ENCODE data around the gene VSTM2L.
A peak's percentile ranks its signal among the peaks of the same experiment; 100 is the strongest.
"Not testable (repeated sequence)": the region's sequence is repeated elsewhere in the genome, so short reads cannot be mapped to it uniquely, and the experiment has no call there.

Gene VSTM2L, protein sequence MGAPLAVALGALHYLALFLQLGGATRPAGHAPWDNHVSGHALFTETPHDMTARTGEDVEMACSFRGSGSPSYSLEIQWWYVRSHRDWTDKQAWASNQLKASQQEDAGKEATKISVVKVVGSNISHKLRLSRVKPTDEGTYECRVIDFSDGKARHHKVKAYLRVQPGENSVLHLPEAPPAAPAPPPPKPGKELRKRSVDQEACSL

GRCh38 chr20:37902504-37903313 lies at the start of gene VSTM2L:
Gene VSTM2L, plus strand, starts transcription at chr20:37903127. Its CDS starts 224 bp downstream, at chr20:37903351.
- no peak for DNase-seq

GRCh38 chr20:37853823-37854375 lies 49.0 kb upstream of the VSTM2L start:
- DNase-seq, result no peak

- DNase-seq, result not testable (repeated sequence)
Measured at GRCh38 chr20:37856034-37856433, 46.9 kb upstream of the VSTM2L start.

- peak; percentile 13 for DNase-seq
Measured at GRCh38 chr20:37856932-37857660, 45.8 kb upstream of the VSTM2L start.

DNA sequence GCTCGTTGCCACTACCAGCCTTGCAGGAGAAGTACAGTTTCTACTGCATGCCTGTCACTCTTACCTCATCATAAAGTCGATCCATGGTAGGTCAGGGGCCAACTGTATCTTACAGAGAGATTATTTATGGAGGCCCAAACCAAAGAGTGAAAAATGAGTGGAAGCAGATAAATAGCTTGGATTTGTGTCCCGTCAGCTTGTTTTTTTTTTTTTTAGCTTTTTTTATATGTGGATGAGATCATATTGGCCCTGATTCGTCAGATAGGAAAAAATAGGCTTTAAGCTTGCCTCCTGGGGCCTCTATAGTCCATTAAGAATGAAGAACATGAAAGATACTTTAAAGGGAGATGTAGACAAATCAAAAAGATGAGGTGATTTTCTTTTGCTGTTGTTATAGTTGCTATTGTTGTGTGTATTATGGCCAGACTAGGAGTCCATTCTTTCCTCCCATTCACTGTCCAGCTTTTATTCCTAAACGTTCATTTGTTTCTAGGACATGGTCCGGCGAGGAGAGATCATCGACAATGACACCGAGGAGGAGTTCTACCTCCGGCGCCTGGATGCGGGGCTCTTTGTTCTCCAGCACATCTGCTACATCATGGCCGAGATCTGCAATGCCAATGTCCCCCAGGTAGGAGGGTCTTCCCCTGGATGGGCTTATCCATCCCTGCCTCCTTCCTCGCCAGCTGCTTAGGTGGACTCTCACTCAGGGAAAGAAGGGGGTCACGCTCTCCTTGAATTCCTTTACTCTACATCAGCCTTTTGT lies 43.3 kb upstream of the VSTM2L start:
- DNase-seq, result no peak

- DNase-seq, result no peak
Measured at GRCh38 chr20:37863289-37863688, 39.6 kb upstream of the VSTM2L start.

- DNase-seq, result no peak
Measured at GRCh38 chr20:37864298-37864697, 38.6 kb upstream of the VSTM2L start.

DNA sequence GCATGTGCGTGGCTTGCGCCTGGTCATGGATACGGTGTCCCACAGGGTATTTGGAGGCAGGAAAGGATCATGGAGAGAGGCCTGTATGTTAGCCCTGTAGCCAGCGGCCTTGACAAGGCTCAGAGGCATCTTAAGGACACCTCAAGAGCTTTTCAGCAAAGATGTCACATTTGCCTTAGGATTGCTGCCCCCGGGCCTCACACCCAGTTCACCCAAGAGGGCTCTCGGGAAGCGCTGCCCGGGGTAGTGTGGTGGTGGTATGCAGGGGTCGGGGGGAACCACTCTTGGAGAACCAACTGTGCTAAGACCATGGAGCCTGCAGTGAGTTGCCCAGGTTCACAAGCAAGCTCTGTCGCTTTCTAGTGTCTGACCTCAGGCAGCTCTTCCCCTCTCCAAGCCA lies 36.9 kb upstream of the VSTM2L start:
- DNase-seq, result no peak

- DNase-seq, result no peak
Measured at GRCh38 chr20:37867289-37868195, 35.4 kb upstream of the VSTM2L start.

- no peak for DNase-seq
Measured at GRCh38 chr20:37868851-37869333, 34.0 kb upstream of the VSTM2L start.

DNA sequence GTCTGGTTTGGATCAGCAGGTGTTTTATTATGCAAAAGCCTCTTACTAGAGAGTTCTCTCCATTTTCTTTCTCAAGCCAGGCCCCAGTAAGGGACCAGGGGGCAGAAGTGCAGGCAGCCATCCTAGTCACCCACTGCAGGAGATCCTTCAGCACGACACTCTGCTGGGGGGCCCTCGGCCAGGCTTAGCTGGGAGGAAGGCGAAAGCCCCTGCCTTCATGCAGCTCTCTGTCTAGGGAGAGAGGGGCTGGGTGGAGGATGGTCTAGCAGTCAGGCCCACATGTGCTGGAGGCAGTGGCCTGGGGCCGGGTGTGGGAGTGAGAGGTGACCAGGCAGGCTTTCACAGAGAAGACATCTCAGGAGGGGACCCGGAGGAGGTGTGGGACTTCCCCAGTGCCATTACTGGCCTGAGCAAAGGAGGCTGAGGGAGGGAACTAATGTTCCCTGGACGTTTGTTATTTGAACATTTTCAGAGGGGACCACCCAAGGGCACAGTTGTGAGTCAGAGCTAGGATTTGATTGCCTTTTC lies 33.5 kb upstream of the VSTM2L start:
- DNase-seq, result no peak

GRCh38 chr20:37870294-37870693 lies 32.6 kb upstream of the VSTM2L start:
- no peak for DNase-seq

- no peak for DNase-seq
Measured at GRCh38 chr20:37871751-37872150, 31.2 kb upstream of the VSTM2L start.

GRCh38 chr20:37872161-37872560 lies 30.8 kb upstream of the VSTM2L start:
- DNase-seq, result no peak

DNA sequence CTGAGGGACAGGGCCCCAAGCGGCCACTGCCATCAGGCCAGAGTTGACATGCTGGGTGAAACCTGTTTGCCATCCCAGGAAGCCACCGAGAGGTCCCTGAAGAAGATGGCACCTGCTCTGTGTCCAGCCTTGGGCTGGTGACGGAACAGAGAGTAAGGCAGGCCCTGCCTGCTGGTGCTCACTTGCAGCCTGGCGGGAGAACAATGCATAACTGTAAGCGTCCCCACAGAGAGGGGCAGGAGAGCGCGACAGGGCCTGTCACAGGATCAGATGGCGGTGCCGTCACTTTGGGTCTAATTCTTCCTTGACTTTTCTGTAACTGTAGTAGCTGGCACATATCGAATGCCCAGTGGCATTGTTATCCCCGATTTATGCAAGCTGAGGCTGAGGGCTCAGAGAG lies 29.0 kb upstream of the VSTM2L start:
- no peak for DNase-seq

- no peak for DNase-seq
Measured at GRCh38 chr20:37875460-37876175, 27.3 kb upstream of the VSTM2L start.

- no peak for DNase-seq
Measured at GRCh38 chr20:37876863-37877262, 26.1 kb upstream of the VSTM2L start.

GRCh38 chr20:37877832-37878772 lies 24.8 kb upstream of the VSTM2L start:
- DNase-seq, result no peak

Measured in NCI-H1436 (cell line).